ENCODE results near the gene KSR1. TPM values are rescaled to one million over a fixed set of nuclear protein-coding genes. Genes with fewer than 3 reads are reported as not detected.

Gene KSR1
- total and polyA plus RNA-seq, 2 of the 4 experiments (the other 2 are of a cell fraction) = 12.5 to 21.9 TPM

DNA sequence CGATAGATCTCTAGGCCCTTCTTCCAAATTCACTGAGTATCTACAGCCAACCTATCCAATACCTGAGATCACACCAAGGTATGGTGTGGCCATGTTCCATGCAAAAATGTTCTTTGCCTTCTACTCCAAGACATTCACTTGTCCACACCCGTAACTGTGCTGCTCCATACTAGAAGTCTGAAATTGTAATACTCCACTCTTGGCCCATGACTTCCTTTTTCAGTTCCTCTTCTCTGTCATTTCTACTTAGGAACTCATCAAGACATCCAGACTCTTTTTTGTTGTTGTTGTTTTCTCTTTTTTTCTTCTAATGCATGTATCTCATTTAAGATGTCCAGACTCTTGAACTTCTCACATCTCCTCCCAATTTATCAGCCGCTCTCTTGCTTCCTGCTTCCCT is 42.5 kb upstream of the KSR1 start:
- no peak overlapping the region for H3K4ac ChIP-seq (ENCODE audit: low read depth, low read length)
- in situ Hi-C loops (cut with MboI; ENCODE audit: low sequenced_read_pairs) (no loop called here), dilution Hi-C loops (cut with HindIII; ENCODE audit: low sequenced_read_pairs, unreplicated experiment) (no loop called here), intact Hi-C loops (cut with micrococcal nuclease) (no loop called here)
- no peak for DNase-seq
- H3K23ac ChIP-seq (ENCODE audit: low read depth, low read length) = no peak overlapping the region
- H3K36me3 ChIP-seq (ENCODE audit: control insufficient read depth, insufficient read depth, low read length) = no peaks in the 10 kb centered on the region
- ChIA-PET CTCF (interaction anchor here (1.5 kb wide), 1 partner anchor 34 kb away, joined by 3 read pairs; no protein-coding TSS in a partner anchor), POLR2A (ENCODE audit: unreplicated experiment) (no interaction called here)
- H3K56ac ChIP-seq (ENCODE audit: extremely low read depth, insufficient read depth, low read length) = no peak overlapping the region
- no peak overlapping the region for H4K8ac ChIP-seq (ENCODE audit: low read depth in 2 of 2, low read length in 2 of 2)
- H3K4me1 ChIP-seq (ENCODE audit: control insufficient read depth, insufficient read depth, low read length) = peaks cover 5% of the 10 kb centered on the region
- no peak overlapping the region for H3K9ac ChIP-seq (ENCODE audit: low read depth, low read length)
- no peak overlapping the region for H3K18ac ChIP-seq (ENCODE audit: low read depth, low read length)
- no peak overlapping the region for H3K27ac ChIP-seq (ENCODE audit: insufficient read depth, low read length)
- TF ChIP-seq RFX5 (IDR thresholded peaks at IDR 0.05; ENCODE audit: low read depth, low read length) = no peak
- TF ChIP-seq NFE2L2 (IDR thresholded peaks at IDR 0.05; ENCODE audit: low read depth, low read length) = no peak
- no peak for TF ChIP-seq FOS (IDR thresholded peaks at IDR 0.05; ENCODE audit: low read depth, low read length)
- no peak for TF ChIP-seq CHD1 (IDR thresholded peaks at IDR 0.05; ENCODE audit: low read depth, low read length)
- TF ChIP-seq, protein P1, sequence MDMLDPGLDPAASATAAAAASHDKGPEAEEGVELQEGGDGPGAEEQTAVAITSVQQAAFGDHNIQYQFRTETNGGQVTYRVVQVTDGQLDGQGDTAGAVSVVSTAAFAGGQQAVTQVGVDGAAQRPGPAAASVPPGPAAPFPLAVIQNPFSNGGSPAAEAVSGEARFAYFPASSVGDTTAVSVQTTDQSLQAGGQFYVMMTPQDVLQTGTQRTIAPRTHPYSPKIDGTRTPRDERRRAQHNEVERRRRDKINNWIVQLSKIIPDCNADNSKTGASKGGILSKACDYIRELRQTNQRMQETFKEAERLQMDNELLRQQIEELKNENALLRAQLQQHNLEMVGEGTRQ (IDR thresholded peaks at IDR 0.05; ENCODE audit: low read depth, low read length) = no peak
- TF ChIP-seq CEBPB (IDR thresholded peaks at IDR 0.05; ENCODE audit: low read depth, low read length) = no peak
- no peak for TF ChIP-seq MAFK (IDR thresholded peaks at IDR 0.05; ENCODE audit: low read depth, low read length)
- TF ChIP-seq SMC3 (IDR thresholded peaks at IDR 0.05; ENCODE audit: low read depth, low read length) = no peak
- TF ChIP-seq, protein P2, sequence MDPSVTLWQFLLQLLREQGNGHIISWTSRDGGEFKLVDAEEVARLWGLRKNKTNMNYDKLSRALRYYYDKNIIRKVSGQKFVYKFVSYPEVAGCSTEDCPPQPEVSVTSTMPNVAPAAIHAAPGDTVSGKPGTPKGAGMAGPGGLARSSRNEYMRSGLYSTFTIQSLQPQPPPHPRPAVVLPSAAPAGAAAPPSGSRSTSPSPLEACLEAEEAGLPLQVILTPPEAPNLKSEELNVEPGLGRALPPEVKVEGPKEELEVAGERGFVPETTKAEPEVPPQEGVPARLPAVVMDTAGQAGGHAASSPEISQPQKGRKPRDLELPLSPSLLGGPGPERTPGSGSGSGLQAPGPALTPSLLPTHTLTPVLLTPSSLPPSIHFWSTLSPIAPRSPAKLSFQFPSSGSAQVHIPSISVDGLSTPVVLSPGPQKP (IDR thresholded peaks at IDR 0.05; ENCODE audit: borderline replicate concordance, low read depth, low read length) = no peak
- H2BK20ac ChIP-seq (ENCODE audit: low read depth, low read length) = no peak overlapping the region
- H2BK15ac ChIP-seq (ENCODE audit: low read depth, low read length) = no peak overlapping the region
- no peak overlapping the region for H3K4me3 ChIP-seq (ENCODE audit: insufficient read depth, low read depth, low read length)
- no peaks in the 10 kb centered on the region for H3K9me1 ChIP-seq (ENCODE audit: insufficient read depth, low read length)
- H3K14ac ChIP-seq (replicated peaks; ENCODE audit: low read depth, low read length) = no peak overlapping the region
- ATAC-seq (ENCODE audit: low read depth) = no peak
- no peak overlapping the region for H2AK9ac ChIP-seq (replicated peaks; ENCODE audit: low read depth, low read length, poor library complexity)
- no peak overlapping the region for H2AK5ac ChIP-seq (ENCODE audit: low read depth, low read length)
- H2BK5ac ChIP-seq (ENCODE audit: low read depth, low read length, poor library complexity, severe bottlenecking) = no peak overlapping the region
- no peak overlapping the region for H4K5ac ChIP-seq (ENCODE audit: low read depth, low read length)
- H4K20me1 ChIP-seq (ENCODE audit: insufficient read depth, low read length) = no peaks in the 10 kb centered on the region
- BruUV-seq (replicated peaks) = no TSS peak
- H3K79me1 ChIP-seq (ENCODE audit: low read depth in 1 of 2, low read length in 2 of 2) = no peaks in the 10 kb centered on the region
- no peak overlapping the region for H3K4me2 ChIP-seq (ENCODE audit: low read depth, low read length)
- H2AFZ ChIP-seq (replicated peaks; ENCODE audit: low read length, poor library complexity) = no peak overlapping the region
- no peaks in the 10 kb centered on the region for H3K9me3 ChIP-seq (ENCODE audit: control insufficient read depth, insufficient read depth, low read length)
- no peak overlapping the region for H2BK120ac ChIP-seq (ENCODE audit: low read depth, low read length)
- WGBS, 2 experiments (ENCODE audit: extremely low coverage in 2 of 2, insufficient read length in 1 of 2) = 93% methylated on average over 2 of the region's 3 CpGs; no CpG with 5 or more reads in 1 of the 2 experiments
- H3K27me3 ChIP-seq (ENCODE audit: control insufficient read depth, insufficient read depth, low read length) = peaks cover 5% of the 10 kb centered on the region
- H4K91ac ChIP-seq (ENCODE audit: insufficient read depth, low read depth, low read length) = no peak overlapping the region
